Measurements from ENCODE around the gene ANXA10.

The ANXA10 gene

GRCh38 chr4:168092176-168092712, at the start of gene ANXA10:
Gene ANXA10, plus strand, starts transcription at chr4:168092537. Its CDS starts 164 bp downstream, at chr4:168092701.
- Mint-ChIP-seq H3K27me3 (no peaks in the 10 kb centered on the region), H3K4me1 (ENCODE audit: low read depth) (no peaks in the 10 kb centered on the region), H3K36me3 (ENCODE audit: low read depth) (no peaks in the 10 kb centered on the region), H3K9me3 (peaks cover 7% of the 10 kb centered on the region), H3K4me3 (no peak within 1 kb of the TSS), H3K27ac (no peak within 1 kb of the TSS)
- DNase-seq, result no peak

GRCh38 chr4:168045354-168045753, 47.0 kb upstream of the ANXA10 start:
- H3K27me3 Mint-ChIP-seq, result no peaks in the 10 kb centered on the region
- H3K4me3 Mint-ChIP-seq, result no peak overlapping the region
- DNase-seq, result no peak
- H3K27ac Mint-ChIP-seq, result no peak overlapping the region
- H3K4me1 Mint-ChIP-seq (ENCODE audit: low read depth), result no peaks in the 10 kb centered on the region
- peaks cover 12% of the 10 kb centered on the region for H3K9me3 Mint-ChIP-seq
- H3K36me3 Mint-ChIP-seq (ENCODE audit: low read depth), result no peaks in the 10 kb centered on the region

- Mint-ChIP-seq H3K4me3 (no peak overlapping the region), H3K27me3 (no peaks in the 10 kb centered on the region), H3K4me1 (ENCODE audit: low read depth) (no peaks in the 10 kb centered on the region), H3K9me3 (peaks cover 12% of the 10 kb centered on the region), H3K27ac (no peak overlapping the region), H3K36me3 (ENCODE audit: low read depth) (no peaks in the 10 kb centered on the region)
- no peak for DNase-seq
Observed at GRCh38 chr4:168050002-168050401, 42.3 kb upstream of the ANXA10 start.

- Mint-ChIP-seq H3K27me3 (no peaks in the 10 kb centered on the region), H3K4me1 (ENCODE audit: low read depth) (no peaks in the 10 kb centered on the region), H3K9me3 (peaks cover 12% of the 10 kb centered on the region), H3K36me3 (ENCODE audit: low read depth) (no peaks in the 10 kb centered on the region), H3K4me3 (no peak overlapping the region), H3K27ac (no peak overlapping the region)
- DNase-seq, result no peak
Observed at GRCh38 chr4:168051526-168051925, 40.8 kb upstream of the ANXA10 start.

GRCh38 chr4:168057412-168057811, 34.9 kb upstream of the ANXA10 start:
- Mint-ChIP-seq H3K9me3 (no peaks in the 10 kb centered on the region), H3K4me1 (ENCODE audit: low read depth) (no peaks in the 10 kb centered on the region), H3K27ac (no peak overlapping the region), H3K36me3 (ENCODE audit: low read depth) (no peaks in the 10 kb centered on the region), H3K27me3 (no peaks in the 10 kb centered on the region), H3K4me3 (no peak overlapping the region)
- DNase-seq, result no peak

GRCh38 chr4:168059251-168059650, 33.1 kb upstream of the ANXA10 start:
- H3K4me1 Mint-ChIP-seq (ENCODE audit: low read depth), result no peaks in the 10 kb centered on the region
- DNase-seq, result no peak
- H3K9me3 Mint-ChIP-seq, result no peaks in the 10 kb centered on the region
- no peaks in the 10 kb centered on the region for H3K36me3 Mint-ChIP-seq (ENCODE audit: low read depth)
- H3K4me3 Mint-ChIP-seq, result no peak overlapping the region
- H3K27ac Mint-ChIP-seq, result no peak overlapping the region
- no peaks in the 10 kb centered on the region for H3K27me3 Mint-ChIP-seq

GRCh38 chr4:168063031-168063430, 29.3 kb upstream of the ANXA10 start:
- no peak overlapping the region for H3K4me3 Mint-ChIP-seq
- H3K9me3 Mint-ChIP-seq, result no peaks in the 10 kb centered on the region
- no peaks in the 10 kb centered on the region for H3K27me3 Mint-ChIP-seq
- H3K36me3 Mint-ChIP-seq (ENCODE audit: low read depth), result no peaks in the 10 kb centered on the region
- H3K27ac Mint-ChIP-seq, result no peak overlapping the region
- no peak for DNase-seq
- H3K4me1 Mint-ChIP-seq (ENCODE audit: low read depth), result no peaks in the 10 kb centered on the region

- Mint-ChIP-seq H3K27ac (no peak overlapping the region), H3K4me1 (ENCODE audit: low read depth) (no peaks in the 10 kb centered on the region), H3K27me3 (no peaks in the 10 kb centered on the region), H3K9me3 (peaks cover 2% of the 10 kb centered on the region), H3K4me3 (no peak overlapping the region), H3K36me3 (ENCODE audit: low read depth) (no peaks in the 10 kb centered on the region)
- no peak for DNase-seq
Observed at GRCh38 chr4:168070903-168071302, 21.4 kb upstream of the ANXA10 start.

- Mint-ChIP-seq H3K9me3 (peaks cover 2% of the 10 kb centered on the region), H3K4me1 (ENCODE audit: low read depth) (no peaks in the 10 kb centered on the region), H3K27ac (no peak overlapping the region), H3K4me3 (no peak overlapping the region), H3K36me3 (ENCODE audit: low read depth) (no peaks in the 10 kb centered on the region), H3K27me3 (no peaks in the 10 kb centered on the region)
- DNase-seq, result no peak
Observed at GRCh38 chr4:168071304-168071703, 21.0 kb upstream of the ANXA10 start.

GRCh38 chr4:168074861-168075260, 17.5 kb upstream of the ANXA10 start:
- H3K27ac Mint-ChIP-seq, result no peak overlapping the region
- no peaks in the 10 kb centered on the region for H3K4me1 Mint-ChIP-seq (ENCODE audit: low read depth)
- no peak for DNase-seq
- H3K9me3 Mint-ChIP-seq, result no peaks in the 10 kb centered on the region
- H3K27me3 Mint-ChIP-seq, result no peaks in the 10 kb centered on the region
- H3K36me3 Mint-ChIP-seq (ENCODE audit: low read depth), result no peaks in the 10 kb centered on the region
- H3K4me3 Mint-ChIP-seq, result no peak overlapping the region

- H3K4me1 Mint-ChIP-seq (ENCODE audit: low read depth), result no peaks in the 10 kb centered on the region
- no peaks in the 10 kb centered on the region for H3K36me3 Mint-ChIP-seq (ENCODE audit: low read depth)
- no peaks in the 10 kb centered on the region for H3K9me3 Mint-ChIP-seq
- H3K27me3 Mint-ChIP-seq, result no peaks in the 10 kb centered on the region
- no peak overlapping the region for H3K4me3 Mint-ChIP-seq
- peak; percentile 30 for DNase-seq
- no peak overlapping the region for H3K27ac Mint-ChIP-seq
Observed at GRCh38 chr4:168076989-168077725, 15.2 kb upstream of the ANXA10 start.

- H3K9me3 Mint-ChIP-seq, result no peaks in the 10 kb centered on the region
- H3K27me3 Mint-ChIP-seq, result no peaks in the 10 kb centered on the region
- H3K36me3 Mint-ChIP-seq (ENCODE audit: low read depth), result no peaks in the 10 kb centered on the region
- no peaks in the 10 kb centered on the region for H3K4me1 Mint-ChIP-seq (ENCODE audit: low read depth)
- no peak overlapping the region for H3K27ac Mint-ChIP-seq
- H3K4me3 Mint-ChIP-seq, result no peak overlapping the region
- no peak for DNase-seq
Observed at GRCh38 chr4:168077726-168078239, 14.6 kb upstream of the ANXA10 start.

GRCh38 chr4:168082379-168082778, 10.0 kb upstream of the ANXA10 start:
- H3K36me3 Mint-ChIP-seq (ENCODE audit: low read depth), result no peaks in the 10 kb centered on the region
- peaks cover 8% of the 10 kb centered on the region for H3K9me3 Mint-ChIP-seq

GRCh38 chr4:168095776-168096406, 3.6 kb downstream of the ANXA10 start:
- no peak overlapping the region for H3K4me3 Mint-ChIP-seq
- H3K36me3 Mint-ChIP-seq (ENCODE audit: low read depth), result no peaks in the 10 kb centered on the region
- H3K9me3 Mint-ChIP-seq, result no peaks in the 10 kb centered on the region
- H3K4me1 Mint-ChIP-seq (ENCODE audit: low read depth), result no peaks in the 10 kb centered on the region
- DNase-seq, result no peak
- H3K27me3 Mint-ChIP-seq, result no peaks in the 10 kb centered on the region
- no peak overlapping the region for H3K27ac Mint-ChIP-seq

More at GRCh38 chr4:168082379-168082778, 10.0 kb upstream of the ANXA10 start:
- H3K27me3 Mint-ChIP-seq, result no peaks in the 10 kb centered on the region
- no peaks in the 10 kb centered on the region for H3K4me1 Mint-ChIP-seq (ENCODE audit: low read depth)
- no peak overlapping the region for H3K4me3 Mint-ChIP-seq
- no peak overlapping the region for H3K27ac Mint-ChIP-seq
- DNase-seq, result no peak

GRCh38 chr4:168096407-168096784, 4.1 kb downstream of the ANXA10 start:
- Mint-ChIP-seq H3K4me1 (ENCODE audit: low read depth) (no peaks in the 10 kb centered on the region), H3K9me3 (no peaks in the 10 kb centered on the region), H3K4me3 (no peak overlapping the region), H3K27me3 (no peaks in the 10 kb centered on the region), H3K27ac (no peak overlapping the region), H3K36me3 (ENCODE audit: low read depth) (no peaks in the 10 kb centered on the region)
- DNase-seq, result no peak

All from activated T-cell treated with anti-CD3 and anti-CD28 coated beads, Interleukin-2, amount 50 U/mL, for 24 hours (primary cell).